Upper lobe of left lung (tissue), 6 donors: ENCODE measurements around the gene PTK6. TPM values are rescaled to one million over a fixed set of nuclear protein-coding genes. Genes with fewer than 3 reads are reported as not detected.
A peak's percentile ranks its signal among the peaks of the same experiment; 100 is the strongest.

Source experiments
- ATAC-seq, 2 donors: fragments of 200-7000 bp; cut with Tn5 transposase; one replicate each; pipeline ENCODE4 v1.9.1; 2022; ENCODE audit warnings: mild to moderate bottlenecking in 2 of 2, moderate library complexity in 2 of 2; ENCODE audit not compliant: low FRiP score in 2 of 2
- DNase-seq, 2 donors: peaks; one replicate each; pipeline ENCODE4 v3.0.0-alpha.2; 2019 to 2020
- H3K27ac ChIP-seq, 4 donors: fragments of 200-600 bp; sonication (generic); one replicate each; pipeline ENCODE4 v1.5.1; 2016 to 2019
- H3K27me3 ChIP-seq, 4 donors: fragments of 200-600 bp; sonication (generic); one replicate each; pipeline ENCODE4 v1.5.1; 2017 to 2019
- H3K36me3 ChIP-seq, 4 donors: fragments of 200-600 bp; sonication (generic); one replicate each; pipeline ENCODE4 v1.5.1; 2016 to 2019
- H3K4me1 ChIP-seq, 4 donors: fragments of 200-600 bp; sonication (generic); one replicate each; pipeline ENCODE4 v1.5.1; 2018 to 2019
- H3K4me3 ChIP-seq, 4 donors: fragments of 200-600 bp; sonication (generic); one replicate each; pipeline ENCODE4 v1.5.1; 2017 to 2019; ENCODE audit warnings: mild to moderate bottlenecking in 2 of 4, moderate library complexity in 1 of 4
- H3K9me3 ChIP-seq, 4 donors: fragments of 200-600 bp; sonication (generic); one replicate each; pipeline ENCODE4 v1.5.1; 2018 to 2019
- CTCF ChIP-seq, 6 experiments: fragments of 450-650 bp in 4 of 6; fragments of 200-600 bp in 2 of 6; sonication (generic) in 2 of 6; IDR thresholded peaks; one replicate each; pipeline ENCODE4 v1.5.1; 2016 to 2019; ENCODE audit warnings: antibody characterized with exemption in 6 of 6
- EP300 ChIP-seq, 4 donors: sonication (generic); formaldehyde crosslinking; IDR thresholded peaks; one replicate each; pipeline ENCODE4 v1.5.1; 2017; ENCODE audit warnings: antibody characterized with exemption in 4 of 4, control low read depth in 2 of 4
- POLR2A ChIP-seq, 4 donors: fragments of 450-650 bp; IDR thresholded peaks; one replicate each; pipeline ENCODE4 v1.5.1; 2016 to 2017; ENCODE audit warnings: antibody characterized with exemption in 4 of 4, mild to moderate bottlenecking in 2 of 4
- POLR2AphosphoS5 ChIP-seq, 2 donors: sonication (generic); formaldehyde crosslinking; IDR thresholded peaks; one replicate each; pipeline ENCODE4 v1.5.1; 2017; ENCODE audit warnings: antibody characterized with exemption in 2 of 2
- WGBS, 2 donors: methylation state at CpG; one replicate each; pipeline ENCODE4 v1.1.5; 2017 to 2018; 5-methylcytosine and 5-hydroxymethylcytosine counted together
- total RNA-seq, 6 donors: library from RNA; depleted of rRNA in 4 of 6; stranded (reverse); fragments of >200 nt in 4 of 6; gene quantifications; one replicate each; pipeline versions ENCODE4 v1.1.0 to v1.2.1, GENCODE V29; 2016 to 2021
- donor health status: DM: no; HTN: no; CAD: no; lungs with moderate emphysema.
- donor health status: DM: no; HTN: yes; CAD: no; lungs with severe emphysema.

Gene PTK6
- total RNA-seq, 6 donors from 2014 or later = 3.3 to 9.8 (median 6.0) TPM

DNA sequence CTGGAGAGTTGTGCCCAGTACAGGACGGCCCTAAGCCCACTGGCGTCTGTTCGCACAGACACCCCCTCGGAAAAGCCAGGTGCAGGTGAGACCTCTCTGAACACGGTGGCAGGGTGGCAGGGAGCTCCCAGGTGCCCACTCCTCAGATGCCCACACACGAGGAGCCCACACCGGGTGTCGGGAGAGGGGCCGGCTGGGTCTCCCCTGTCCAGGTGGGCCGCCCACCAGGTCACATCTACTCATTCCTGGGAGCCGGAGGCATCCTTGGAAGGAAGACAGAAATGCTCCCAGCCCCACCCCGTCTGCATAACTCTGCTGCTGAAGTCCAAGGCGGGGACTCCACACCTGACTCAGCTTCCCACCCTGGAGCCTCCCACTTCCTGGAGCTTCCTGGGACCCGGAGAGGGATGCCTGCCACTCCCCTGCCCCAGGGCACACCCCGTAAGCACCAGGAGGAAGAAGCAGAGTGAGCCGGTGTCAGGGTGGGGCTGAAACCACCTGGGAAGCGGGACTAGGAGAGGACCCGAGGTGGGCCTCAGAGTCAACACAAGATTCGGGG lies 7.9 kb upstream of the PTK6 start:
- DNase-seq (peak in 1 of 2 donors; percentile 64), ATAC-seq (no peak)

GRCh38 chr20:63544241-63544957 lies 7.2 kb upstream of the PTK6 start:
- TF ChIP-seq CTCF (IDR thresholded peaks at IDR 0.05) (no peak), EP300 (IDR thresholded peaks at IDR 0.05) (no peak), POLR2AphosphoS5 (IDR thresholded peaks at IDR 0.05) (no peak), POLR2A (IDR thresholded peaks at IDR 0.05) (no peak)
- peaks cover 0 to 11% (median 0%) of the 10 kb centered on the region in 4 donors for H3K4me1 ChIP-seq
- no peaks in the 10 kb centered on the region for H3K9me3 ChIP-seq
- no peaks in the 10 kb centered on the region for H3K36me3 ChIP-seq
- peaks cover 0 to 27% (median 5%) of the 10 kb centered on the region in 4 donors for H3K27me3 ChIP-seq
- ATAC-seq (no peak), DNase-seq (peak in 1 of 2 donors; percentile 54)
- whole genome bisulfite sequencing, 2 donors = 67 to 71% methylated on average over 1 to 22 of the region's 27 CpGs
- no peak overlapping the region for H3K4me3 ChIP-seq
- no peak overlapping the region for H3K27ac ChIP-seq

More for the DNA sequence above, 7.9 kb upstream of the PTK6 start:
- no peak for TF ChIP-seq POLR2A (IDR thresholded peaks at IDR 0.05)
- no peak for TF ChIP-seq EP300 (IDR thresholded peaks at IDR 0.05)
- TF ChIP-seq POLR2AphosphoS5 (IDR thresholded peaks at IDR 0.05) = no peak
- no peak for TF ChIP-seq CTCF (IDR thresholded peaks at IDR 0.05)
- H3K4me3 ChIP-seq = no peak overlapping the region
- 65 to 74% methylated on average over 5 to 16 of the region's 19 CpGs for WGBS, 2 donors
- H3K36me3 ChIP-seq = no peaks in the 10 kb centered on the region
- H3K9me3 ChIP-seq = no peaks in the 10 kb centered on the region
- no peak overlapping the region for H3K27ac ChIP-seq
- peaks cover 0 to 27% (median 5%) of the 10 kb centered on the region in 4 donors for H3K27me3 ChIP-seq
- peaks cover 0 to 11% (median 0%) of the 10 kb centered on the region in 4 donors for H3K4me1 ChIP-seq

- Histone ChIP-seq H3K4me3 (no peak overlapping the region), H3K27me3 (peaks cover 0 to 25% (median 5%) of the 10 kb centered on the region in 4 donors), H3K27ac (no peak overlapping the region), H3K9me3 (no peaks in the 10 kb centered on the region), H3K36me3 (no peaks in the 10 kb centered on the region), H3K4me1 (peaks cover under 1 to 15% (median 3%) of the 10 kb centered on the region in 4 donors)
- 89 to 91% methylated on average over 6 of the region's 6 CpGs for WGBS, 2 donors
- no peak for TF ChIP-seq POLR2A (IDR thresholded peaks at IDR 0.05)
- no peak for TF ChIP-seq EP300 (IDR thresholded peaks at IDR 0.05)
- no peak for TF ChIP-seq CTCF (IDR thresholded peaks at IDR 0.05)
- no peak for TF ChIP-seq POLR2AphosphoS5 (IDR thresholded peaks at IDR 0.05)
- DNase-seq (no peak), ATAC-seq (no peak)
Observed at GRCh38 chr20:63543733-63544132, 6.6 kb upstream of the PTK6 start.

- Histone ChIP-seq H3K27me3 (peaks cover 0 to 19% (median 3%) of the 10 kb centered on the region in 4 donors), H3K9me3 (no peaks in the 10 kb centered on the region), H3K36me3 (no peaks in the 10 kb centered on the region), H3K4me3 (no peak overlapping the region), H3K27ac (no peak overlapping the region), H3K4me1 (peaks cover 6 to 21% (median 8%) of the 10 kb centered on the region in 4 donors)
- ATAC-seq (no peak), DNase-seq (peak in 1 of 2 donors; percentile 69)
- 85 to 97% methylated on average over 4 to 9 of the region's 10 CpGs for WGBS, 2 donors
- TF ChIP-seq EP300 (IDR thresholded peaks at IDR 0.05) (no peak), CTCF (IDR thresholded peaks at IDR 0.05) (no peak), POLR2A (IDR thresholded peaks at IDR 0.05) (no peak), POLR2AphosphoS5 (IDR thresholded peaks at IDR 0.05) (no peak)
Observed at GRCh38 chr20:63543131-63543530, 6.0 kb upstream of the PTK6 start.
